HG03280 (cell line): ENCODE data around the gene CRIP2.

Experiments
- ATAC-seq: cut with Tn5 transposase; IDR thresholded peaks from one replicate; pipeline ENCODE4 v1.9.1; 2021; ENCODE audit warnings: mild to moderate bottlenecking, moderate library complexity; ENCODE audit not compliant: unreplicated experiment

The CRIP2 gene

GRCh38 chr14:105525861-105526775, 51.5 kb downstream of the CRIP2 start, which contains the start of gene TMEM121:
TMEM121 (plus strand) TSS chr14:105526583; CDS start chr14:105528835, 2,252 bp downstream.
- no peak for ATAC-seq

DNA sequence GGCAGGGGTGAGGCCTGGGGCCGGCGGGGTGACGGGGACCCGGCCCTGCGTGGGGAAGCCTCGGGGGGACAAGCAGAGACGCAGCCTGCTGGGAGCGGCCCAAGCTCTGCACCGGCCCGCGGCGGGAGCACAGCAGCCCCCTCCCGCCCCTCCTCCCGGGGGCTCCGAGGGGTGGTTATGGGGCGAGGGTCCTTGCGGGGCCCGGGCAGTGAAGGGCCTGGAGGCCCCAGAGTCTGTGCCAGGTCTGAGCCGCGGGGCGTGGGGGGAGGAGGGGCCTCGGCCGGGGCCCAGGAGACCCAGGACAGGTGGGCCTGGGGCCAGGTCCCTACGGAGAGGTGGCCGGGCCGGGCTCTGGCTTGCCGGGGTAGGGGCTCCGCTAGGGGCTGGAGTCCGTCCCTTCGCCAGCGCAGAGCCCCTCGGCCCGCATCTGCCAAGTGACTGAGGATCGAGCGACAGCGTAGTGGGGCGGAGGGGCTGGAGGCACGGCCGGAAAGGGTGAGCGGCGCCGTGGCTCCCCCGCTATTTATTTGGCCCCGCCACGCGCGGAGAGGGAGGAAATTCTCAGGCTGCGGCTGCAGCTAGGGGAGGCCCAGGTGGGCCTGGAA, 52.3 kb downstream of the CRIP2 start:
- no peak for ATAC-seq

GRCh38 chr14:105527381-105527825, 52.8 kb downstream of the CRIP2 start:
- no peak for ATAC-seq

DNA sequence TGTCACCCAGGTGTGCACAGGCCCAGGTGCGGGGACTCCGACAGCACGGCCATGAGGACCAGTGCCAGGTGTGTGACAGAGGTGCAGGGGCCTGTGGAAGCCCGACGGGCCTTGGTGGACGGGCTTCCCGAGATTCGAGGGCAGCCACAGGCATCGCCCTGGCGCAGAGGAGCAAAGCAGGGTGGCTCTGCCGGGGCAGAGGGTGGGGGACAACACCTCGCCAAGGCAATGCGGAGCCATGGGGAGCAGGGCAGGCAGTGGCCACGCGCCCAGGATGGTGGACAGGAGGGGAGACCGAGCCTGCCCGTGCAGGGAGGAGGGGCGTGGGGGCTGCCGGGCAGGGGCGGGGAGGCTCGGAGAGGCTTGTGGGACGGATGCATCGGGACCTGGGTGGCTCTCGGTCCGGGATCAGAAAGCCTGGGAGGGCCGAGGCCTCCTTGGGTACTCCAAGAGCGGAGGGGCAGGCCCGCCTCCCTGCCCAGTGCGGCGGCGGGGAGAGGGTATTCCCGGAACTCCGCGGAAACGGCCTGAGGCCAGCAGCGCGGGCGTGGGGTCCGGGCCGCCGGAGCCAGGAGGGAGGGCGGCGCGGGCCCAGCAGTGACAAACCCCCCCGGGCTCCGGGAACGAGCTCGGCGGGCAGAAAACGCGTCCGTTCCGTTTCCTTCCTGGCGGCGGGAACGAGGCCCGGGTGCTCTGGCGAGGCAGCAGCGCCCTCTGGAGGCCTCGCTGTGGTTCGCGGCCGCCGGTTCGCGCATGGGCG, 53.4 kb downstream of the CRIP2 start:
- ATAC-seq = peak; percentile 55

GRCh38 chr14:105528586-105529318, 54.1 kb downstream of the CRIP2 start:
- peak; percentile 8 for ATAC-seq

- no peak for ATAC-seq
Measured at GRCh38 chr14:105529319-105529568, 54.6 kb downstream of the CRIP2 start.
